Measurements from ENCODE around the gene CILP. TPM values are rescaled to one million over a fixed set of nuclear protein-coding genes. Genes with fewer than 3 reads are reported as not detected.

CILP gene
- total and polyA plus RNA-seq, 2 experiments from 2014 or later: 0.03 TPM; not detected in 1

DNA sequence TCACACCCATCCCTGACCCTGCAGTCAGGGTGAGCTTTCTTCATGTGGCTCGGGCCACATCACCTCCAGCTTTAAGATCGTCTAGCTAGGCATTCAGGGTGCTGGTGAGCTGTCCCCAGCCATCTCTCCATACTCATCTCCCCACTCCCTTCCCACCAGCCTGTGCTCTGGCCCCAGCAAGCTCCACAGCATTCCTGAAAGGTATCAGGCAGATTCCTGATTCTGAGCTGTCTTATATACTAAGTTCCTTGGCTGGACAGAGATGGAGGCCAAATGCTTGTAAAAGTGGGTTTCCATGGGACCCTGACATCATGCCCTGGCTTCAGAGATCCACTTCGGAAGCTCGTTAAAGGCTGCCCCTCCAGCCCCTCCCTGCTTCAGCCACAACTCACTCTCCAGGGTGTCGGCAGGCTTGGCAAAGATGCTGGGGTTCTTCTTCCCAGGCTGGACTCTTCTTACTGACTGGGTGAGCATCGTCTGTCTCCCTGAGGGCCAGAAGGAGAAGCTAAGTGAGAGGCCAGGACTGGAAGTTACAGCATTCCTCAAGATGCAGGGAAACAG lies 3.9 kb downstream of the CILP start:
- H3K36me3 ChIP-seq (ENCODE audit: insufficient read depth): no peaks in the 10 kb centered on the region
- no peaks in the 10 kb centered on the region for H4K20me1 ChIP-seq (replicated peaks; ENCODE audit: insufficient read depth)
- Mint-ChIP-seq H3K9me3 (no peaks in the 10 kb centered on the region), H3K4me1 (peaks cover 12% of the 10 kb centered on the region), H3K4me3 (no peak overlapping the region), H3K27me3 (ENCODE audit: insufficient read depth, low read depth, poor library complexity) (peaks cover 6% of the 10 kb centered on the region), H3K36me3 (ENCODE audit: low read depth) (no peaks in the 10 kb centered on the region), H3K27ac (no peak overlapping the region)
- no peak overlapping the region for H3K4me3 ChIP-seq
- DNase-seq (ENCODE audit: low spot score): no peak
- TF ChIP-seq ZNF114 (CRISPR knock-in tag; IDR thresholded peaks at IDR 0.05) (no peak), EZH2 (IDR thresholded peaks at IDR 0.05; ENCODE audit: low read depth, unreplicated experiment) (no peak)
- no peak overlapping the region for H3K27ac ChIP-seq (ENCODE audit: low read depth)
- peaks cover 3% of the 10 kb centered on the region; the same call in 1 of the 2 replicates for H3K9me2 ChIP-seq (ENCODE audit: insufficient read depth)
- no peaks in the 10 kb centered on the region for H3K4me1 ChIP-seq (ENCODE audit: insufficient read depth)
- no peak overlapping the region for H3K4me2 ChIP-seq
- H3K79me2 ChIP-seq (replicated peaks; ENCODE audit: insufficient read depth): no peaks in the 10 kb centered on the region
- H3F3A ChIP-seq (replicated peaks; ENCODE audit: low read depth): no peaks in the 10 kb centered on the region
- ATAC-seq: no peak
- no peak overlapping the region for H2AFZ ChIP-seq
- H3K27me3 ChIP-seq (ENCODE audit: insufficient read depth): no peaks in the 10 kb centered on the region

DNA sequence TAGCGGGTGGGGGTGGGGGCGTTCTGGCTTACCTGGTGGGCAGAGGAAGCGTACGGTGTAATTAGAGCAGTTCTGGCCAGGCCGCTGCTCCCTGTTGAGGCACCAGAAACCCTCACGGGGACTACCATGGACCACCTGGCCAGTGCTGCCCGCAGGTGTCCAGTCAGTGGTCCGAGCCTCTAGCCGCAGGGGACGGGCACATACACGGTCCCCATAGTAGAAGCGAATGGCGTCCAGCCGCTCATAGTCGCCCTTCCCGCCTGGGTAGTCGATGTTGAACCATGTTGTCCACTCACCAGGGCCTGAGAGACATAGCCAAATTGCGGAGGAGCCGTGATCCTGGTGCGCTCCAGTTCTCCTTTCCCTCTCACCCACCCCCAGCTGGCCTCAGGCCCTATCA lies 4.5 kb downstream of the CILP start:
- H3K4me3 Mint-ChIP-seq: no peak overlapping the region
- H3K4me1 ChIP-seq (ENCODE audit: insufficient read depth): no peaks in the 10 kb centered on the region
- H4K20me1 ChIP-seq (replicated peaks; ENCODE audit: insufficient read depth): no peaks in the 10 kb centered on the region

More for the DNA sequence above, 4.5 kb downstream of the CILP start:
- ATAC-seq (no peak), DNase-seq (ENCODE audit: low spot score) (no peak)
- Histone ChIP-seq H3K4me2 (no peak overlapping the region), H3K9me2 (ENCODE audit: insufficient read depth) (peaks cover 3% of the 10 kb centered on the region; the same call in 1 of the 2 replicates), H3K36me3 (ENCODE audit: insufficient read depth) (no peaks in the 10 kb centered on the region), H3F3A (replicated peaks; ENCODE audit: low read depth) (no peaks in the 10 kb centered on the region), H2AFZ (no peak overlapping the region), H3K27me3 (ENCODE audit: insufficient read depth) (no peaks in the 10 kb centered on the region), H3K79me2 (replicated peaks; ENCODE audit: insufficient read depth) (no peaks in the 10 kb centered on the region), H3K27ac (ENCODE audit: low read depth) (no peak overlapping the region), H3K4me3 (no peak overlapping the region)
- no peak overlapping the region for H3K27ac Mint-ChIP-seq
- H3K27me3 Mint-ChIP-seq (ENCODE audit: insufficient read depth, low read depth, poor library complexity): peaks cover 6% of the 10 kb centered on the region
- no peaks in the 10 kb centered on the region for H3K9me3 Mint-ChIP-seq
- H3K4me1 Mint-ChIP-seq: peaks cover 8% of the 10 kb centered on the region; the same call in 1 of the 3 replicates
- H3K36me3 Mint-ChIP-seq (ENCODE audit: low read depth): no peaks in the 10 kb centered on the region
- no peak for TF ChIP-seq POLR2AphosphoS5 (IDR thresholded peaks at IDR 0.05; ENCODE audit: low read depth)
- TF ChIP-seq, protein P1, sequence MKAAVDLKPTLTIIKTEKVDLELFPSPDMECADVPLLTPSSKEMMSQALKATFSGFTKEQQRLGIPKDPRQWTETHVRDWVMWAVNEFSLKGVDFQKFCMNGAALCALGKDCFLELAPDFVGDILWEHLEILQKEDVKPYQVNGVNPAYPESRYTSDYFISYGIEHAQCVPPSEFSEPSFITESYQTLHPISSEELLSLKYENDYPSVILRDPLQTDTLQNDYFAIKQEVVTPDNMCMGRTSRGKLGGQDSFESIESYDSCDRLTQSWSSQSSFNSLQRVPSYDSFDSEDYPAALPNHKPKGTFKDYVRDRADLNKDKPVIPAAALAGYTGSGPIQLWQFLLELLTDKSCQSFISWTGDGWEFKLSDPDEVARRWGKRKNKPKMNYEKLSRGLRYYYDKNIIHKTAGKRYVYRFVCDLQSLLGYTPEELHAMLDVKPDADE (IDR thresholded peaks at IDR 0.05): no peak
- no peak for TF ChIP-seq ZNF114 (CRISPR knock-in tag; IDR thresholded peaks at IDR 0.05)
- TF ChIP-seq, protein P2, sequence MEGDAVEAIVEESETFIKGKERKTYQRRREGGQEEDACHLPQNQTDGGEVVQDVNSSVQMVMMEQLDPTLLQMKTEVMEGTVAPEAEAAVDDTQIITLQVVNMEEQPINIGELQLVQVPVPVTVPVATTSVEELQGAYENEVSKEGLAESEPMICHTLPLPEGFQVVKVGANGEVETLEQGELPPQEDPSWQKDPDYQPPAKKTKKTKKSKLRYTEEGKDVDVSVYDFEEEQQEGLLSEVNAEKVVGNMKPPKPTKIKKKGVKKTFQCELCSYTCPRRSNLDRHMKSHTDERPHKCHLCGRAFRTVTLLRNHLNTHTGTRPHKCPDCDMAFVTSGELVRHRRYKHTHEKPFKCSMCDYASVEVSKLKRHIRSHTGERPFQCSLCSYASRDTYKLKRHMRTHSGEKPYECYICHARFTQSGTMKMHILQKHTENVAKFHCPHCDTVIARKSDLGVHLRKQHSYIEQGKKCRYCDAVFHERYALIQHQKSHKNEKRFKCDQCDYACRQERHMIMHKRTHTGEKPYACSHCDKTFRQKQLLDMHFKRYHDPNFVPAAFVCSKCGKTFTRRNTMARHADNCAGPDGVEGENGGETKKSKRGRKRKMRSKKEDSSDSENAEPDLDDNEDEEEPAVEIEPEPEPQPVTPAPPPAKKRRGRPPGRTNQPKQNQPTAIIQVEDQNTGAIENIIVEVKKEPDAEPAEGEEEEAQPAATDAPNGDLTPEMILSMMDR (conservative IDR thresholded peaks at IDR 0.05; ENCODE audit: low read depth in 2 of 2): no peak
- TF ChIP-seq, protein P3, sequence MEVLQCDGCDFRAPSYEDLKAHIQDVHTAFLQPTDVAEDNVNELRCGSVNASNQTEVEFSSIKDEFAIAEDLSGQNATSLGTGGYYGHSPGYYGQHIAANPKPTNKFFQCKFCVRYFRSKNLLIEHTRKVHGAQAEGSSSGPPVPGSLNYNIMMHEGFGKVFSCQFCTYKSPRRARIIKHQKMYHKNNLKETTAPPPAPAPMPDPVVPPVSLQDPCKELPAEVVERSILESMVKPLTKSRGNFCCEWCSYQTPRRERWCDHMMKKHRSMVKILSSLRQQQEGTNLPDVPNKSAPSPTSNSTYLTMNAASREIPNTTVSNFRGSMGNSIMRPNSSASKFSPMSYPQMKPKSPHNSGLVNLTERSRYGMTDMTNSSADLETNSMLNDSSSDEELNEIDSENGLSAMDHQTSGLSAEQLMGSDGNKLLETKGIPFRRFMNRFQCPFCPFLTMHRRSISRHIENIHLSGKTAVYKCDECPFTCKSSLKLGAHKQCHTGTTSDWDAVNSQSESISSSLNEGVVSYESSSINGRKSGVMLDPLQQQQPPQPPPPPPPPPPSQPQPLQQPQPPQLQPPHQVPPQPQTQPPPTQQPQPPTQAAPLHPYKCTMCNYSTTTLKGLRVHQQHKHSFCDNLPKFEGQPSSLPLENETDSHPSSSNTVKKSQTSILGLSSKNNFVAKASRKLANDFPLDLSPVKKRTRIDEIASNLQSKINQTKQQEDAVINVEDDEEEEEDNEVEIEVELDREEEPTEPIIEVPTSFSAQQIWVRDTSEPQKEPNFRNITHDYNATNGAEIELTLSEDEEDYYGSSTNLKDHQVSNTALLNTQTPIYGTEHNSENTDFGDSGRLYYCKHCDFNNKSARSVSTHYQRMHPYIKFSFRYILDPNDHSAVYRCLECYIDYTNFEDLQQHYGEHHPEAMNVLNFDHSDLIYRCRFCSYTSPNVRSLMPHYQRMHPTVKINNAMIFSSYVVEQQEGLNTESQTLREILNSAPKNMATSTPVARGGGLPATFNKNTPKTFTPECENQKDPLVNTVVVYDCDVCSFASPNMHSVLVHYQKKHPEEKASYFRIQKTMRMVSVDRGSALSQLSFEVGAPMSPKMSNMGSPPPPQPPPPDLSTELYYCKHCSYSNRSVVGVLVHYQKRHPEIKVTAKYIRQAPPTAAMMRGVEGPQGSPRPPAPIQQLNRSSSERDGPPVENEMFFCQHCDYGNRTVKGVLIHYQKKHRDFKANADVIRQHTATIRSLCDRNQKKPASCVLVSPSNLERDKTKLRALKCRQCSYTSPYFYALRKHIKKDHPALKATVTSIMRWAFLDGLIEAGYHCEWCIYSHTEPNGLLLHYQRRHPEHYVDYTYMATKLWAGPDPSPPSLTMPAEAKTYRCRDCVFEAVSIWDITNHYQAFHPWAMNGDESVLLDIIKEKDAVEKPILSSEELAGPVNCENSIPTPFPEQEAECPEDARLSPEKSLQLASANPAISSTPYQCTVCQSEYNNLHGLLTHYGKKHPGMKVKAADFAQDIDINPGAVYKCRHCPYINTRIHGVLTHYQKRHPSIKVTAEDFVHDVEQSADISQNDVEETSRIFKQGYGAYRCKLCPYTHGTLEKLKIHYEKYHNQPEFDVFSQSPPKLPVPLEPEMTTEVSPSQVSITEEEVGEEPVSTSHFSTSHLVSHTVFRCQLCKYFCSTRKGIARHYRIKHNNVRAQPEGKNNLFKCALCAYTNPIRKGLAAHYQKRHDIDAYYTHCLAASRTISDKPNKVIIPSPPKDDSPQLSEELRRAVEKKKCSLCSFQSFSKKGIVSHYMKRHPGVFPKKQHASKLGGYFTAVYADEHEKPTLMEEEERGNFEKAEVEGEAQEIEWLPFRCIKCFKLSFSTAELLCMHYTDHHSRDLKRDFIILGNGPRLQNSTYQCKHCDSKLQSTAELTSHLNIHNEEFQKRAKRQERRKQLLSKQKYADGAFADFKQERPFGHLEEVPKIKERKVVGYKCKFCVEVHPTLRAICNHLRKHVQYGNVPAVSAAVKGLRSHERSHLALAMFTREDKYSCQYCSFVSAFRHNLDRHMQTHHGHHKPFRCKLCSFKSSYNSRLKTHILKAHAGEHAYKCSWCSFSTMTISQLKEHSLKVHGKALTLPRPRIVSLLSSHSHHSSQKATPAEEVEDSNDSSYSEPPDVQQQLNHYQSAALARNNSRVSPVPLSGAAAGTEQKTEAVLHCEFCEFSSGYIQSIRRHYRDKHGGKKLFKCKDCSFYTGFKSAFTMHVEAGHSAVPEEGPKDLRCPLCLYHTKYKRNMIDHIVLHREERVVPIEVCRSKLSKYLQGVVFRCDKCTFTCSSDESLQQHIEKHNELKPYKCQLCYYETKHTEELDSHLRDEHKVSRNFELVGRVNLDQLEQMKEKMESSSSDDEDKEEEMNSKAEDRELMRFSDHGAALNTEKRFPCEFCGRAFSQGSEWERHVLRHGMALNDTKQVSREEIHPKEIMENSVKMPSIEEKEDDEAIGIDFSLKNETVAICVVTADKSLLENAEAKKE (CRISPR knock-in tag; IDR thresholded peaks at IDR 0.05): no peak
- TF ChIP-seq EZH2 (IDR thresholded peaks at IDR 0.05; ENCODE audit: low read depth, unreplicated experiment): no peak
